ENCODE results near the gene ZNF830. TPM values are rescaled to one million over a fixed set of nuclear protein-coding genes. Genes with fewer than 3 reads are reported as not detected.
"Not testable (repeated sequence)": the region's sequence is repeated elsewhere in the genome, so short reads cannot be mapped to it uniquely, and the experiment has no call there.

Gene ZNF830
- total RNA-seq (2014; rRNA removed; shearing (Covaris generic)), result 11.6 and 12.1 TPM in 2 replicates
- 11.5 and 13.1 TPM in 2 replicates for polyA plus RNA-seq (2015; cell fraction: cytosol; rRNA removed)
- 9.5 and 12.6 TPM in 2 replicates for polyA plus RNA-seq (2015; cell fraction: nucleus; rRNA removed)

DNA sequence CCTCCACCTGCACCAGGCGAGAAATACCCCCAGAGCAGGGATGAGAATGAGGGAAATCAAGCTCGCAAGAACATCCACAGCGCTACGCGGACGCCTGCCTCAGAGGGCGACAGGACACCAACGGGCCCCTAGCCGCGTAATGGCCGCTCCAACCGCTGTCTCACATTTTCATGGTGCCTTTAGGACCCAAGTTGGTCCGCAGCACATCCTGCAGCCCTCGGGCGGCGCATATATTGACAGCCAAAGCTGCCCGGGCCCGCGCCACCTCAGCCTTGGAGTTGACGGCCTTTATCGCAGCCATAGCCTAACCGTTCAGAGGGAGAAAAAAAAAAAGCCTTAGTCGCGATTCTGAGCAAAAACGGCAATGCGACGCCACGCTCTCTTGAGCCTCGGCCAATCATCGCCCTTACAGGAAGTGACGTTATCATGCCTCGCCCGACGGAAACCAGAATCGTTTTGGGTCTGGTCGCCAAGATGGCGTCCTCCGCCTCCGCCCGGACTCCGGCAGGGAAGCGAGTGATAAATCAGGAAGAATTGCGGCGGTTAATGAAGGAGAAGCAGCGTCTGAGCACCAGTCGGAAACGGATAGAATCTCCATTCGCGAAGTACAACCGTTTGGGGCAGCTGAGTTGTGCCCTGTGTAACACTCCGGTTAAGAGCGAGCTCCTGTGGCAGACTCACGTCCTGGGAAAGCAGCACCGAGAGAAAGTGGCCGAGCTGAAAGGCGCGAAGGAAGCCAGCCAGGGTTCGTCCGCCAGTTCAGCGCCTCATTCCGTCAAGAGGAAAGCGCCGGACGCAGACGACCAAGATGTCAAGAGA, at the start of gene ZNF830, which contains the start of gene CCT6B:
Gene ZNF830, plus strand, starts transcription at position 448 of the 819 bp plus-strand sequence. Its CDS starts 27 bp downstream, at position 475.
Gene CCT6B, minus strand, starts transcription at position 368 of the 819 bp plus-strand sequence. Its CDS starts 67 bp downstream, at position 301.
- peak; percentile 88 for DNase-seq (ENCODE audit: low read depth)

DNA sequence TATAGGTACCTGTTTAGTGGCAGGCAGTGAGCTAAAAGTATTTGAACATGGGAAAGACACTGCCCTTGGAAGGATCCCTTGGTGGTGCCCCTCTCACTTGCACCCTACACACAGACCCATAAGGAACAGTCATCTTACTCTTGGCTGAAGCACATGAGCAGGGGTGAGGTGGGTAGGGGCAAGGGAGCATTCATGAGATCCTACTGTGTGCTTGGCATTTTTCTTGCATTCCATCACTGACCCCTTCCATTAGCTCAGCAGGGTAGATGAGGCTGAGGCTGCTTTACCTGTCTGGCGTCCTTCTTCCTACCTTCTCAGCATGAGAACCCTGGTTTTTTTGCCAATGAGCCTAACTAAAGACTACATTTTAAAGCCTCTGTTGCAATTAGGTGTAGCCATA, 48.3 kb upstream of the ZNF830 start:
- no peak for DNase-seq (ENCODE audit: low read depth)

DNA sequence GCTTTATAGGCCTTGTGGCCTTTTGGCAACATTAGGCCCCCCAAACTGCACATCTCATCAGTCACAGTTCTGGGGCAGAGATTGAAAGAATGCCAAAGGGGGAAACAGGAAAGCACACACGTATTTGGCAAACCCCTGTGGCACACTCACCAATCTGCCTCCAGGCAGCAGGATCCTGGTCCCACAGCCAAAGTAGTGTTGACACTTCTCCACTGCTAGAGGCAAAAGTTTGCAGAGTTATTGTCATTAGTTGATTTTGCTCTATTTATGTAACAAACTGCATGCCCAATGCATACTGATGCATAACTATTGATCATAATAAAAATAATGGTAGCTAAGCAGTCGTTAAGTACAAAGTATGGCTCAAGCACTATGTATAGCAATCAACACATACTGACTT, 45.2 kb upstream of the ZNF830 start:
- DNase-seq (ENCODE audit: low read depth), result no peak

- no peak for DNase-seq (ENCODE audit: low read depth)
Observed at GRCh38 chr17:34917381-34917780, 44.0 kb upstream of the ZNF830 start.

GRCh38 chr17:34920676-34921075, 40.7 kb upstream of the ZNF830 start:
- no peak for DNase-seq (ENCODE audit: low read depth)

GRCh38 chr17:34926661-34927060, 34.7 kb upstream of the ZNF830 start:
- DNase-seq (ENCODE audit: low read depth), result no peak

- DNase-seq (ENCODE audit: low read depth), result no peak
Observed at GRCh38 chr17:34930283-34930682, 31.1 kb upstream of the ZNF830 start.

- DNase-seq (ENCODE audit: low read depth), result not testable (repeated sequence)
Observed at GRCh38 chr17:34950780-34951179, 10.6 kb upstream of the ZNF830 start.

- no peak for DNase-seq (ENCODE audit: low read depth)
Observed at GRCh38 chr17:34958438-34958837, 2.9 kb upstream of the ZNF830 start.

DNA sequence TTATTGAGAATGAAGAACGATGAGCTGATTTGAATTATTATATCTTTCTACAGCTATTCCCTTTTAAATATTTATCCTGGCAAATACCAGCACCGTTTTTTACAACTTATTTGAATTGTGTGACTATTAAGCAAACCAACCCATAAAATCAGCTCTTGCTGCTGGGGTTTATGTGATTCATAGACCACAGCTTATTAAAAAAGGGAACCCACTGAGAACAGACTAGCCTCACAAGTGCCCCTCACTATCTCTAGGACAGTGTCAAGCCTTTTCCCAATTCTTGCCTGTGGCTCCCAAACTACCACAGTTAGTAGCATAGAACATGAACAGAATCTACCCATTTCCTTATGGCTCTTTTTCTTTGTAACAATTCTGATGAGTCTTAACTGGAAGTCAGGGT, 12.8 kb downstream of the ZNF830 start:
- DNase-seq (ENCODE audit: low read depth), result no peak

GRCh38 chr17:34974794-34975785, 13.8 kb downstream of the ZNF830 start:
- DNase-seq (ENCODE audit: low read depth), result no peak

- no peak for DNase-seq (ENCODE audit: low read depth)
Observed at GRCh38 chr17:34979153-34979552, 17.8 kb downstream of the ZNF830 start.

DNA sequence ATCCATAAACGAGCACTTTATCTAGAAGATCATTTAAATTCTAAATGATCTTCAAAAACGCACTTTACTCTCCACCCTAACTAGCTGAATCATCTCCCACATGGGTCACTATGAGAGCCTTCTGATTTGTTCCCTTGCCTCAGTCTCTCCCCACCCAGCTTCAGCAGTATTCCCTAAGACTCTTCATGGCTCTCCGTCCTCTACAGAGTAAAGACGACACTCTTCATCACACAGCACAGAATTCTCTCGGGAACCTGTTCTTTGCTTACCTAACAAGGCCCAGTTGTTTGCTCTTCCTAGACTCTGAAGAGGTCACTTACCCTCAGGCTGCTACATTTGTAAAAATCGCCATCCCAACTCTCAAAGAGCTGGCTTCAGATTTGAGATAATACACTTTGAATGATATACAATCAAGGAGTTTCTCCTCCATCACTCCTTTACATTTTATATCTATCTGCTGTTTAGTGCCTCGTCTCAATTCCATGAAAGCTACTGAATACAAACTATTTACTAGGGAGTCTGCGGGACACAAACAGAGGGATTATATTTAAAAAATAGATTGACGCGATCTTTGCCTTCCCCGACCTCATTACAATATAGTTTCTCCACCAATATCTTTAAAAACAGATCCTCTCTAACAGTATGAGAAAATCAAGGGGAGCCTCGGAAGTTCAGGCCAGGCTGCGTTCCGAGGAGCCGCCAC, 18.5 kb downstream of the ZNF830 start:
- DNase-seq (ENCODE audit: low read depth), result no peak

GRCh38 chr17:34980353-34980680, 19.0 kb downstream of the ZNF830 start, which contains the start of gene LIG3:
Gene LIG3 (plus strand): TSS chr17:34980512. CDS start chr17:34983006, 2,494 bp downstream.
- DNase-seq (ENCODE audit: low read depth), result peak; percentile 92

GRCh38 chr17:34980681-34981537, 19.6 kb downstream of the ZNF830 start:
- DNase-seq (ENCODE audit: low read depth), result peak; percentile 73

- no peak for DNase-seq (ENCODE audit: low read depth)
Observed at GRCh38 chr17:34981538-34982241, 20.4 kb downstream of the ZNF830 start.

DNA sequence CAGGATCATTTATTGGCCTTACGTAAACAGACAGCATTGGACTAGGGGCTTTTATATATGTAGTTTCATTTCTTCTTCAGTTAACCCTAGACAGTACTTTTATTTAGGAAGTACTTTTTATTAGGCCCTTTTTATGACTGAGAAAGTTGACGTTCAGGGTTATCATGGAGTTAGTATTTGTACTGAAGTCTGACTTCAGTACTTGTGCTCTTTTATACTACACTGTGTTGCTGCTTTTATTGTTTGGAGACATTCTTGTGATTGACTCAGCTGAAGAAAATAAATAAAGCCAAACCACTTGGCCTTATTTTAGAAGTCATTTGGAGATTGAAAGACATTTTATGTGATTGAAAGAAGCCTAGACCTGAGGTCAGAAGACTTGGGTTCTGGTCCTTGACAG, 25.9 kb downstream of the ZNF830 start:
- DNase-seq (ENCODE audit: low read depth), result no peak

- no peak for DNase-seq (ENCODE audit: low read depth)
Observed at GRCh38 chr17:34988644-34989043, 27.3 kb downstream of the ZNF830 start.

GRCh38 chr17:34989473-34989872, 28.1 kb downstream of the ZNF830 start:
- no peak for DNase-seq (ENCODE audit: low read depth)
